K562 (cell line): ENCODE data around the gene RNASE8. TPM values are rescaled to one million over a fixed set of nuclear protein-coding genes. Genes with fewer than 3 reads are reported as not detected.

Experiments
- ATF1 ChIP-seq, 2 experiments: fragments of 450-650 bp in 1 of 2; IDR thresholded peaks; 2 replicates each; pipeline ENCODE4 v1.6.1; 2016; ENCODE audit warnings: missing compliant biosample characterization in 1 of 2, missing genetic modification characterization in 1 of 2
- GMEB1 ChIP-seq: fragments of 250-450 bp; sonication (Bioruptor Pico); IDR thresholded peaks from 2 replicates; pipeline ENCODE4 v1.4.0; 2020; ENCODE audit warnings: mild to moderate bottlenecking
- HDGF ChIP-seq: fragments of 450-650 bp; IDR thresholded peaks from 2 replicates; pipeline ENCODE4 v1.6.1; 2016
- KDM1A ChIP-seq, 2 experiments: fragments of 450-650 bp; IDR thresholded peaks; 2 replicates each; pipeline ENCODE4 v1.6.1; 2016; ENCODE audit warnings: mild to moderate bottlenecking in 2 of 2
- KDM2B ChIP-seq: fragments of 250-450 bp; sonication (Bioruptor Pico); IDR thresholded peaks from 2 replicates; pipeline ENCODE4 v1.8.0; 2021; ENCODE audit warnings: mild to moderate bottlenecking, moderate library complexity
- MLLT1 ChIP-seq, 2 experiments: fragments of 450-650 bp; IDR thresholded peaks; 2 replicates each; pipeline ENCODE4 v1.6.1; 2016
- MLX ChIP-seq, 2 experiments: fragments of 450-650 bp in 1 of 2; sonication (generic) in 1 of 2; formaldehyde crosslinking; conservative IDR thresholded peaks; 2 replicates each; pipeline versions ENCODE4 v1.4.0 to v1.8.1; 2020 to 2022; ENCODE audit warnings: mild to moderate bottlenecking in 1 of 2, missing genetic modification reagents in 1 of 2
- NCOA1 ChIP-seq: fragments of 450-650 bp; IDR thresholded peaks from 2 replicates; pipeline ENCODE4 v1.6.1; 2016; ENCODE audit warnings: low read depth
- POLR3G ChIP-seq: IDR thresholded peaks from 2 replicates; pipeline ENCODE4 v1.6.1; 2011; ENCODE audit not compliant: insufficient read length, insufficient replicate concordance; ENCODE audit errors: extremely low read depth
- TAF1 ChIP-seq: IDR thresholded peaks from 2 replicates; pipeline ENCODE4 v1.6.1; 2011; ENCODE audit warnings: mild to moderate bottlenecking, low read length, moderate library complexity; ENCODE audit not compliant: insufficient read depth, control insufficient read depth, severe bottlenecking; ENCODE audit errors: extremely low read depth
- TBP ChIP-seq: optimal IDR thresholded peaks from 2 replicates; pipeline ENCODE3; 2011; ENCODE audit warnings: low read depth, low read length, improper control_type of control experiment
- ZKSCAN8 ChIP-seq: fragments of 200-800 bp; sonication (Bioruptor generic); IDR thresholded peaks from 2 replicates; pipeline ENCODE4 v1.6.1; 2016; ENCODE audit warnings: missing genetic modification characterization, missing compliant biosample characterization
- ZNF280B ChIP-seq: fragments of 250-450 bp; sonication (Bioruptor Pico); IDR thresholded peaks from 2 replicates; pipeline ENCODE4 v1.5.1; 2021; ENCODE audit warnings: mild to moderate bottlenecking
- ZNF311 ChIP-seq: fragments of 250-450 bp; sonication (Bioruptor Pico); IDR thresholded peaks from 2 replicates; pipeline ENCODE4 v1.4.0; 2020; ENCODE audit warnings: mild to moderate bottlenecking, moderate library complexity
- ZNF395 ChIP-seq: fragments of 200-800 bp; sonication (Bioruptor generic); IDR thresholded peaks from 2 replicates; pipeline ENCODE4 v1.6.1; 2017; ENCODE audit warnings: missing genetic modification characterization, missing compliant biosample characterization
- ZNF699 ChIP-seq: fragments of 250-450 bp; sonication (Bioruptor Pico); IDR thresholded peaks from 2 replicates; pipeline ENCODE4 v1.8.0; 2021; ENCODE audit warnings: mild to moderate bottlenecking, moderate library complexity; ENCODE audit not compliant: insufficient replicate concordance
- polyA plus RNA-seq, 8 experiments: library from polyadenylated mRNA; depleted of rRNA in 4 of 8; stranded (reverse) in 5 of 8; unstranded in 3 of 8; fragments of >200 nt; fragmentation: Nextera tagmentation in 2 of 8; fragmentation: Illumina TruSeq in 1 of 8; extraction: Ambion mirVana in 2 of 8; extraction: Trizol in 1 of 8; gene quantifications; 2 replicates each; pipeline versions ENCODE4 v1.2.1 to v1.2.3, GENCODE V29; 2011 to 2014; ENCODE audit warnings: inconsistent platforms in 1 of 8, missing spikeins in 1 of 8
- total RNA-seq, 7 experiments: library from RNA; depleted of rRNA in 6 of 7; stranded (reverse); fragments of >200 nt in 6 of 7; fragmentation: Illumina TruSeq in 2 of 7; extraction: Trizol in 2 of 7; gene quantifications; 2 replicates each; pipeline versions ENCODE4 v1.2.1 to v1.2.3, GENCODE V29; 2011 to 2021; ENCODE audit warnings: low replicate concordance in 1 of 7
- TF ChIP-seq, protein P1 (sequence below): IDR thresholded peaks from 3 replicates; pipeline ENCODE4 v1.6.1; 2011; ENCODE audit warnings: borderline replicate concordance, mild to moderate bottlenecking; ENCODE audit not compliant: insufficient read length, insufficient read depth

RNASE8 gene
- total and polyA plus RNA-seq, 9 of the 15 experiments (the other 6 are each of a cell fraction or from before 2014, with no cell fraction given), result not detected

GRCh38 chr14:21106498-21107282 is 49.1 kb downstream of the RNASE8 start (continued):
- TF ChIP-seq TAF1 (no peak), NCOA1 (no peak), MLLT1 (IDR thresholded peaks at IDR 0.05) (no peak), ZNF395 (CRISPR knock-in tag) (peak; percentile 74; the same call in 1 of the 2 replicates), ZNF699 (CRISPR knock-in tag) (no peak), POLR3G (no peak), HDGF (0 out of 2 replicates have a peak, but pooled peaks have one; percentile 25), ZNF311 (CRISPR knock-in tag) (0 out of 2 replicates have a peak, but pooled peaks have one; percentile 26), GMEB1 (CRISPR knock-in tag) (no peak), KDM1A (IDR thresholded peaks at IDR 0.05) (0 out of 4 replicates have a peak, but pooled peaks of 1 of the 2 experiments have one; percentile 15), ZNF280B (no peak), KDM2B (CRISPR knock-in tag) (no peak), TBP (peak; percentile 25), MLX (CRISPR knock-in tag; conservative IDR thresholded peaks at IDR 0.05) (no peak), ZKSCAN8 (CRISPR knock-in tag) (0 out of 2 replicates have a peak, but pooled peaks have one; percentile 25), ATF1 (CRISPR knock-in tag; IDR thresholded peaks at IDR 0.05) (no peak), ATF1 (tag; IDR thresholded peaks at IDR 0.05) (peak; percentile 43)
- TF ChIP-seq, protein P1, sequence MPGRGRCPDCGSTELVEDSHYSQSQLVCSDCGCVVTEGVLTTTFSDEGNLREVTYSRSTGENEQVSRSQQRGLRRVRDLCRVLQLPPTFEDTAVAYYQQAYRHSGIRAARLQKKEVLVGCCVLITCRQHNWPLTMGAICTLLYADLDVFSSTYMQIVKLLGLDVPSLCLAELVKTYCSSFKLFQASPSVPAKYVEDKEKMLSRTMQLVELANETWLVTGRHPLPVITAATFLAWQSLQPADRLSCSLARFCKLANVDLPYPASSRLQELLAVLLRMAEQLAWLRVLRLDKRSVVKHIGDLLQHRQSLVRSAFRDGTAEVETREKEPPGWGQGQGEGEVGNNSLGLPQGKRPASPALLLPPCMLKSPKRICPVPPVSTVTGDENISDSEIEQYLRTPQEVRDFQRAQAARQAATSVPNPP, result no peak
